Stimulated activated CD8-positive, alpha-beta memory T cell treated with anti-CD3 and anti-CD28 coated beads, Interleukin-7, amount 100 ng/mL, for 4 hours (primary cell): ENCODE data around the gene PDLIM1.

Experiments
- DNase-seq, 2 donors: peaks; one replicate each; pipeline ENCODE4 v3.0.0-alpha.2; 2020; ENCODE audit warnings: low read depth in 2 of 2

The PDLIM1 gene

DNA sequence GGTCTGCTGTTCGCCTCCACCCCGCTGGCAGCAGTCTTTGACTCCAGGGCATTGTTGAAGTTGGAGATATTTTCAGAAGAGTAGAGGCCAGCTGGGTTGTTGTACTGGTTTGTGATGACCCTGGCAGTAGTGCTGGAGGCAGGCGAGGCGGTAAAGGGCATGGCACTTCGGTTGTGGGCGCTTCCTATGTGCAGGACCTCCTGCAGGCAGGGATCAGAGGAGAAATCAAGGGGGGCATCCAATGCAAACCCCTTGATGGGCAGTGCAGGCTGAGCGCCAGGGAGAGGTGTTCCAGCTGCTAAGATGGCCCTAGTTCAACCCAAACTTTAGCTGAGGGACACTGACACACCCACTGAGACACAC is 27.0 kb downstream of the PDLIM1 start:
- DNase-seq, result no peak

DNA sequence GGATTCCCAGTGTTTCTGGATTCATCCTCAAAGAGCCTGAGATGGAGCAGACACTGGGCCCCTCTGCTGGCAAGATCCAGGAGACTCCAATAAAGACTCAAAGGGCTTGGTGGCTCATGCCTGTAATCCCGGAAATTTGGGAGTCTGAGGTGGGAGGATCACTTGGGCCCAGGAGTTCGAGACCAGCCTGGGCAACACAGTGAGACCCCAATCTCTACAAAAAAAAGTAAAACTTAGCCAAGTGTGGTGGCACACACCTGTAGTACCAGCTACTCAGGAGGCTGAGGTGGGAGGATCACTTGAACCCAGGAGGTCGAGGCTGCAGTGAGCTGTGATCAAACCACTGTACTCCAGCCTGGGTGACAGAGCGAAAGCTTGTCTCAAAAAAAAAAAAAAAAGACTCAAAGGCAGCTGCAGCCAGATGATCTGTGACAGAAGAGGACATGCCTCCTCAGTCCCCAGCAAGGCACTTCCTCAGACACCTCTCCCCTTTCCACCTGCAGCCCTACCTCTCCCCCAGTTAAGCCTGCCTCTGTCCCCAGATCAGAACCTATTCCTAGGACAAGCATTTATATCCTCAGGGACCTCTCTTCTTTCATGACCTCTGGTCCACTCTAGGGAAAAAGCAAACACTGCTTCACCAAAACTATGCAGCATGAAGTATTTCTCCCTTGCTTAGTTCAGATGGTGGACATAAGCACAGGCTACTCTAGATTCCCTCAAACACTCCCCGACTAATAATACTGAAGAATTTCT is 27.9 kb downstream of the PDLIM1 start:
- no peak for DNase-seq

DNA sequence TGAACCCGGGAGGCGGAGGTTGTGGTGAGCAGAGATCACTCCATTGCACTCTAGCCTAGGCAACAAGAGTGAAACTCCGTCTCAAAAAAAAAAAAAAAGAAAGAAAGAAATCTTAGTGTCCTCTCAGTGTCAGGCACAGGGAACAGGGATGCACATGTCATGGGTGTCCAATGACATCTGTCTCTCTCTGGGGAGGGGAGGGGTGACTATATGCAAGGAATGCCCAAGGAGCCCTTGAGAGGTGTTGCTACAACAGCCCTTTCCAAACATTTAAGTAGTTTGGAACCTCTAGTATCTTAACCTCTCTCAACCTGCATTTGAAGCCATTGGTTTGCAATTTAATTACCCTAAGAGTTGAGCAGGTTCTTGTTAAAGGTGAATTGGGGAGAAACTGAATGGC is 28.9 kb downstream of the PDLIM1 start:
- no peak for DNase-seq

DNA sequence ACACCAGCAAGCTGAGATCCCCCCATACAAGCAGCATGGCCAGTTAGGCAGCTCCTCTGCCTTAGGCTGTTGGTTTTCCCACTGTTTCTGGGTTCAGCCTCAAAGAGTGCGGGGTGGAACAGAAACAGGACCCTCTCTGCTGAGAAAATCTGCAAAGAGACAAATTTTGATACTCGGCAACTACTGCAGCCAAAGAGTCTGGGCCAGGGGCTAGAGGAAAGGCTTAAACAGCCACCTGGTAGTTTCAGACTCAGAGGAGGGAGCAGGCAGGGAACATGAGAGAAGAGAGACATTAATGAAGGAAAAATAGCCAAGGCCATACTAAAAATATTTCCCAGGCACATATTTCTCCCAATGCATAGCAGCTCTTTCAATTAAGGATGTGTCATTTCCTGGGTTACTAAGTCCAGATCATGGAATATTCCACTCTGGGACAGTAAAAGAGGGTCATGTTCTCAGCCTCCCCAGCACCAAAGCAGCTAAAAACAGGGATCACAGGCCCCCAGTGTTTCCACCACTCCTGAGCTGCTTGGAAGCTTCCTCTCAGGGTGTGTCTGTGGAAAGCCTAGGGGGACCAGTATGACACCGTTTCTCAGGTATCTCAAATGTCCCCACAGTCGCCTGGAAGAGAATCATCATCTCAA is 29.8 kb downstream of the PDLIM1 start:
- DNase-seq, result no peak

DNA sequence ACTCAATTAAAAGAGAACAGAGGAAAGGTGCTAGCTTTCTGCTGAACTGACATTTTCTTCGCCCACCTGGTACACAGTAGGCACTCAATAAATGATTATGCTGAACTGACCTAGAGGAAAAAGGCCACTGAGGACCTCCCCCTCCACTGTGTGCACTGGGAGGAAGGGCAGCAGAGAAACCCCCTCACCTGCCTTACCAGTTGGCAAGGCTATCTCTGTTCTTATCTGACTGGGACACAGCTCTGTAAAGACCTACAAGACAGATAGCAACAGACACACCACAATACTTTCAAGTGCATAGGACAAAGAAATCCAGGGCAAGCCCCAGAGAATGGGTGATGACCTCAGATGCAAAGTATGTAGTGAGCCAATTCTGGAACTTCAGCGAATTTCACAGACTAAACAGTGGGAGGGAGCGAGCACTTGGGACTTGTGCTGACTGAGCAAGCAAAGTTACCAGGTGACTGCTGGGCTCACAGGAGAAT is 30.4 kb downstream of the PDLIM1 start:
- no peak for DNase-seq

DNA sequence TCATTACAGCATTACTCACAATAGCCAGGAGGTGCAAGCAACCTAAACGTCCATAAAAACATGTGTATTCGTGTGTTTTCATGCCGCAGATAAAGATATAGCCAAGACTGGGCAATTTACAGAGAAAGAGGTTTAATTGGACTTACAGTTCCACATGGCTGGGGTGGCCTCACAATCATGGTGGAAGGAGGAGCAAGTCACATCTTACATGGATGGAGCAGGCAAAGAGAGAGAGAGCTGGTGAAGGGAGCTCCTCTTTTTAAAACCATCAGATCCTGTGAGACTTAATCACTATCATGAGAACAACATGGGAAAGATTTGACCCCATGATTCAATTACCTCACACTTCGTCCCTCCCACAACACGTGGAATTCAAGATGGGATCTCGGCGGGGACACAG is 33.0 kb downstream of the PDLIM1 start:
- no peak for DNase-seq

DNA sequence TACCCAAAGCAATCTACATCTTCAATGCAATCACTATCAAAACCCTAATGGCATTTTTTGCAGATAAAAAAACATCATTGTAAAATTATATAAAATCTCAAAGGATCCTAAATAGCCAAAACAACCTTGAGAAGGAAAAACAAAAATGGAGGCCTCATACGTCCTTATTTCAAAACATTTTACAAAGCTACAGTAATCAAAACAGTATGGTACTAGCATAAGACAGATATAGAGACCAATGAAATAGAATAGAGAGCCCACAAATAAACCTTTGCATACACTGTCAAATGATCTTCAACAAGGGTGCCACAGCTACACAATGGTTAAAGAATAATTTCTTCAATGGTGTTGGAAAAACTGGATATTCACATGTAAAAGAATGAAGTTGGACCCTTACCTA is 34.5 kb downstream of the PDLIM1 start:
- DNase-seq, result no peak

DNA sequence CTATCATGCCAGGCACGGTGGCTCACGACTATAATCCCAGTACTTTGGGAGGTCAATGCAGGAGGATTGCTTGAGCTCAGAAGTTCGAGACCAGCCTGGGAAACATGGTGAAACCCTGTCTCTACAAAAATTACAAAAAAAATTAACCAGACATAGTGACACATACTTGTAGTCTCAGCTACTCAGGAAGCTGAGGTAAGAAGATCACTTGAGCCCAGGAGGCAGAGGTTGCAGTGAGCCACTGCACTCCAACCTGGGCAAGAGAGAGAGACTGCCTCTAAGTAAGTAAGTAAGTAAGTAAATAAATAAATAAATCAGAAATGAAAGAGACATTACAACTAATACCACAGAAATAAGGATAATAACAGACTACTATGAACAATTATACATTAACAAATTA is 36.2 kb downstream of the PDLIM1 start:
- no peak for DNase-seq

DNA sequence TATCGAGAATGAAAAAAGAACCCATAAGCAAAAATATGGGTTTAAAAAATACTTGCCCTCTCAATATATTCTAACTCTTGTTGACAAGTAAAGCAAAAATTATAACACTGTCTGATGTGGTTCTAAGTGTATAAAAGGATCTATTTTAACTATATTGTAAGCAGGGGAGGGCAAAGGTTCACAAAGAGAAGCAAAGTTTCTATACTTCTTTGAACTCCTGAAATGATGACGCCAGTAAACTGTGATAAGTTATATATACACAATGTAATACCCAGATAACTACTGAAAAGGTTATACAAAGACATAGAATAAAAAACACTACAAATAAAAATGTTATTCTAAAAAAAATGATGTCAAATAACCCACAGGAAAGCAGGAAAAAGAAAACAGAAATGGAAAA is 37.1 kb downstream of the PDLIM1 start:
- no peak for DNase-seq

DNA sequence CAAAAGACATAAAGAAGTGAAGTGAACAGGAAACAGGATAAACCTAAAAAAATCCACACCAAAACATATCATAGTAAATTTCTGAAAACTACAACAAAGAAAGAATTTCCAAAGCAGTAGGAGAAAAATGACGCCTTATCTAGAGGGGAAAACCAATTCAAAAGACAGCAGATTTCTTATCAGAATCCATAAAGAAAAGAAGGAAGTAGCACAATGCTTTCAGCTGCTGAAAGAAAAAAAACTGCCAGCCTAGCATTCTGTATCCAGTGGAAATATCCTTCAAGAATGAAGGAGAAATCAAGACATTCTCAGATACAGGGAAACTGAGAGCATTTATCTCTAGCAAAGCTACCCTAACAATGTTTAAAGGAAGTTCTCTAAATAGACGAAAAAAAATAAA is 37.8 kb downstream of the PDLIM1 start:
- no peak for DNase-seq

DNA sequence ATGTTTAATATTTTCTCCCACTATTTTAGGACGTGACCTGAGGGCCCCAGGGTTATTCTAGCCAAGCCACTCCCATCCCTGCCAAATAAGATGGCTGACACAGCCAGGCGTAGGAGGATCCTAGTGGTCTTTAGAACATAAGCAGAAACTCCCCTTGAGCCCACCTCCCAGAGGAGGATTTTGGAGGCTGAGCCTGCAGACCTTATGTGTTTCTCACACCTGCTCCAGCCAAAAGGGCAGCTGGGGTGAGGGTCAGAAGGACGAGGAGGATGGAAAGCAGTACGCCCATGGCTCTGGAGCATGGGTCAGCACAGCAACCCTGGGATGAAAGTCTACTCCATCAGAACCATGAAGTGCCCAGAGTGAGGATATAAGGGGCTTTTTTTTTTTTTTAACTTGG is 39.9 kb downstream of the PDLIM1 start:
- no peak for DNase-seq

DNA sequence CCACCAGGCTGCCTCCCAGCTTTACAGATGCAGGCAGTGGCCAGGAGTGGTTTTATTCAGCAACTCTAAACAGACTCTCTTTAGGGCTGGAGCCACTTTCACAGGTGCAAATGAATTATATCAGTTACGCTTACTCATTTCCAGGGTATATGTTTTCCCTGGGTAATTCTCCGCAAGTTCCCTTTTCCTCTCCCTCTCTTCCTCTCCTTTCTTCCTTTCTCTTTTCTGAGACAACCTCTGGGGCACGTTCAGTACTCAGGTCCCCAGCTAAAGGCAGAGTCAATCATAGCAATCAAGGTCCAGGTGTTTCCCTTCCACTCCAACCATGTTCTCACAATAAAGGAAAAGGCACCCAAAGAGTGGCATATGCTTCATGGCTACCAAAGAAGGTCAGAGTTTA is 41.3 kb downstream of the PDLIM1 start:
- DNase-seq, result no peak

DNA sequence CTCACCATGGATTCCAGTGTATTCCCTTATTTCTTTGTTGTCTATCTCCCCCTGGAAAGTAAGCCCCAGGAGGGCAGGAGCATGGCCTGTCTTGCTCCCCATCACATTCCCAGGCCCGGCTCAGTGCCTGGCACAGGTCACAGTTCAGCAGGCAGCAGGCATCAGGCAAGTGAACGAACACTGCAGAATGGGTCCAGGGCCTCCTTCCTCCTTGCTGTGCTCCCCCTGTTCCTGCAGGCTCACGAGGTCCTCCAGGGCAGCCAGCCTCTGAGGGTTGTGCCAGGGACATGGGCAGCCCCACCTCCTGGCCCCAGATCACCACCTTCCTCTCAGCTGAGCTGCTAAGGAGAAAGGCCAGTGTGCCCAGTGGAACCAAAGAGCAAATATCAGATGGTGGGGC is 41.8 kb downstream of the PDLIM1 start:
- no peak for DNase-seq

DNA sequence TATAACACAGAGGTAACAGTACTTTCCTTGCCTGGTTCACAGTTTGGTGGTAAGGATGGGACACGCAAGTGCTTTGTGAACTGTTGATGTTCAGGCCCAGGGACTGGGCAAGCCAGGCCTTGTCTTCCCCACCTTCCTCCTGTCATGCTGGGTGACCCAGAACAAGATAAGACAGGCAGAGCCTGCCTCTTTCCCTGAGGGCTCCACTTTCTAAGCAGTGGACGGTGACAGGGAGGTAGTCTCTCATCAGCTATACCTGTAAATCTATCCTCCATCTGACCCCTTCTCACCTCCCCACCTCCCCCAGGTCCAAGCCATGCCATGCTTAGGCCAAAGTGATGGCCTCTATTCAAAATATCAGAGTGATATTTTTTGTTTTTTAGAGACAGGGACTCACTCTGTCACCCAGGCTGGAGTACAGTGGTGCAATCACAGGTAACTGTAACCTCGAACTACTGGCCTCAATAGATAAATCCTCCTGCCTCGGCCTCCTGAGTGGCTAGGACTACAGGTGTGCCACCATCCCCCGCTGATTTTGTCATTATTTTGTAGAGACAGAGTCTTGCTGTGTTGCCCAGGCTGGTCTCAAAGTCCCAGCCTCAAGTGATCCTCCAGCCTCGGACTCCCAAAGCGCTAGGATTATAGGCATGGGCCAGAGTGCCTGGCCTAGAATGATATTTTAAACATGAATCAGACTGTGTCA is 42.8 kb downstream of the PDLIM1 start:
- no peak for DNase-seq

DNA sequence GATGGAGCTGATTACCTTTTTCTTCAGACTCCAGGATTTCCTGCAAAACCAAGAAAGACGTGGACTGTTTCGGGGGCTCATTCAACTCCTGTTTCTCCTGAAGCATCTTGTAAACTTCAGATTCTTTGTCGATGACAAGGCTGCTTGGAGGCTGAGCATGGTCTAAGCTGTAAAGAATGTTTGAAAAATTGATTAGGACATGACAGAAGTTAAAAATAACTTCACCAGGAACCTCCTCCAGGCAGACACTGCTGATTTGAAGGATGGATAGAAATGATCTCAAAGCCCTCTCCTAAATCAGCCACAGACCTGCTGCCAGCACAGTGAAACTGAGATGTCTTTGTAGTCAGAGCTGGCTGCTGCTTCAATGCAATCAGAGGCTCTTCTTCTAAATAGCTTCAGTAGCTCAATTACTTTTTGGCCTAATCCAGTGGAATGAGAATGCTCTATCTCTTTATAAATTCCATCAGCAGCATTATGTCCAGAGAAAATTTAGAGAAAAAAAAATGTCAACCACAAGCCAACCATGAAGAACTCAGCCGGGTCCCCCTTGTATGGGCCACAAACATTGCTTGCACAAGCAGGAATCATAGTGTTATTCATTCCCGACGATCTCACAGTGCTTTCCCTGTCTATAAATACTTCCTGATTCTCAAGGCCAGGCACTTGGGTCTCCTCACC is 43.5 kb downstream of the PDLIM1 start:
- DNase-seq, result no peak

DNA sequence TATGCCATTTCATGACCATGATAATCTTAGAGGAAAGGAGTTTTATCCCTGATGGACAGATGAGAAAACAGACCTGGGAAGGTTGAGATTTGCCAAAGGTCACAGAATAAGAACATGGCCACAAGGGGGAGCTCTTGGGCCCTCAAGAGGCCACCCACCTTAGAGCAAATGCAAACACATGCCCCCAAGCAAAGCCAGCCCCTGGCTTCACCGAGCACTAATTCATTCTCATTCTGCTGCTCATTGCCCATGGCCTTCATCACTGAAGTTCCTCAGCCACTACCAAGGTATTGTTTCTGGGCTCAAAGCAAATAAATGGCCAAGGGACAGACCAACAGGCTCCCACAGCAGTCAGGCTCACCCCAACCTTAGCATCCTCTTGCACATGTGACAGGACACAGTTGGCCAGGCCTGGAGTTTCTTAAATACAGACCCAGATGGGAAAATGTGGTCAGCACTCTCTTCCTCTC is 44.2 kb downstream of the PDLIM1 start:
- peak; percentile 8 to 27 for DNase-seq

DNA sequence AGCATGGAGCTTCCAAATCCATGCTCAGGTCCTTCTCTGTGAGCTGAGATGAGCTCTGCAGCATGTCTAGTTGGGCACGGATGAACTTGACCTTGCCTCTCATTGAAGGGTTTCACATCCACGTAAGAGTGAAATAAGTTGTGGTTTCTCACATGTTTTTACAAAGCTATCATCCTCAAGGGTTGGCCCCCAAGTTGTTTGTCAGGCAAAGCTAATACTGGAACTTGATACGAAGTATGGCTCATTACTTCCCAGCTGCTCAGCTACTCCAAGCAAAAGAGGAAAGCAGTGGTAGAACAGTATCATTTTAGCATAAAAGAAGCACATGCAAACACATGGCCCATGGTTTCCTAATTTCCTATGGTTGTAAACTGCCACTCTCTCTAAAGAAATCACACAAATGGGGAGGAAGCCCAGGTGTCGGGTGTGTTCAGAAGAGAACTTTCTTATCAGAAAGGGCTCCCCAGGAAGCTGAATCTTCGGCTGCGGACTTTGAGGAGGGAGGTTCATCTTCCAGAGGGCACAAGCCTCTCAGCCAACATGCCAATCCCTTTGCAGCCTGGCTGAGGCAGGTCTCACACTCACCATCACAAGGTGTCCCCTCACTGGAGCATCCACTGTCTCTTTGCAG is 45.3 kb downstream of the PDLIM1 start:
- DNase-seq, result no peak

DNA sequence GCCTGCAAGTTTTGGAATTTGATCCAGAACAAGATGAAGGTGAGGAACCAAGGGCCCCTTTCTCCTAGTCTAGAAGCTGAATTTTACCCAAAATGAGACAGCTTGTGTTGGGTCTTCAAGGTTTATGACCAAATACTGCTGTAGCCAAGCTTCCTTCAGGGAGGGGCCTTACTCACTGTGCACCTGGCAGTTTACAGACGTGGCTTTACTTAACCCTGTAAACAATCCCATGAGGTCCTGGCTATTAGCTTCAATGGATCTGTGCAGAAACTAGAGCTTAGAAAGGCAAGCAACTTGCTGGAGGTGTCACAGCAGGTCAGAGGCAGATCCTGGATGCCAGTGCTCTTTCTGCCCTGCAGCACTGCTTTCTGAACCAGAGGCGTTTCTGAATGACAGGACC is 46.7 kb downstream of the PDLIM1 start:
- DNase-seq, result no peak

DNA sequence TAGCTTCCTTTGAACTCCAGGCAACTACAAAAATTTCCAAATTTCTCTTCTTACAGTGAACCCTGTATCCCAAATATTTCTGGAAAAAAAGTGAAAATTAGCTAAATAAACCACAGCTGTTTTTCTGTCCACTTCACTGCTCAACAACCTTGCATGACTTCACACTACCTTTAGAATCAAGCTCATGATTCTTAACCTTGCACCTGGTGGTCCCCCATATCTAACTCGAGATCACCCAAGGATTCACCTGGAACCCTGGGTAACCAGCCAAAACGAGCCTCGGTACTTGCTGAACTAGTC is 47.5 kb downstream of the PDLIM1 start:
- no peak for DNase-seq

DNA sequence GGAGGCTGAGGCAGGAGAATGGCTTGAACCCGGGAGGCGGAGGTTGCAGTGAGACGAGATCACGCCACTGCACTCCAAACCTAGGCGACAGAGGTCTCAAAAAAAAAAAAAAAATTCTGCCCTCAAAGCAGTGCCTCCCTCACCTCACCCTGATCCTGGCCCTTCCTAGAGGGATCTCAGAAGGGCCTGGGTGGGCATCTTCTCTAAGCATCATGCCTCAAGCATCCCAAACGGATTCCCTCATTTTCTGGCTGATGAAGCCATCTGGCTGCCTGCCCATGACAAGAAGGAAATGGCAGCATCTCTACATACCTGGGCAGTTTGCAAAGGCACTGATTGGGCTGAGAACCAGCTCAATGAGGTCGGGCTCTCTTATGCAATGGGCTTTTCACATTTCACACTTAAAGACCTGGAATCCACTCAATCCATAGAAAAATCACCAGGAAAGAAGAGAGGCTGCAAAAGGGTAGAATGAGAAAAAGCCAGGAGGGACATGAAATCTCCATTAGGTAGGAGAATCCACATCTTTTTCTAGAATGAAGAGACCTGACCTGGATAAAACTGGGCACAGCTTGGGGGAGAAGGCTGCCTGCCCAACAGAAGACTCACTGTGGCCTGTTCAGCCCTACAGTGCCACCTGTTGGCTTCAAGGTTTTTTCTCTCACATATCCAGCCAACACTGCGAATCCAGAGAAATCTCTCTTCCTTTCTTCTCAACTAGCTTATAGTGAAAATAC is 48.1 kb downstream of the PDLIM1 start:
- no peak for DNase-seq

DNA sequence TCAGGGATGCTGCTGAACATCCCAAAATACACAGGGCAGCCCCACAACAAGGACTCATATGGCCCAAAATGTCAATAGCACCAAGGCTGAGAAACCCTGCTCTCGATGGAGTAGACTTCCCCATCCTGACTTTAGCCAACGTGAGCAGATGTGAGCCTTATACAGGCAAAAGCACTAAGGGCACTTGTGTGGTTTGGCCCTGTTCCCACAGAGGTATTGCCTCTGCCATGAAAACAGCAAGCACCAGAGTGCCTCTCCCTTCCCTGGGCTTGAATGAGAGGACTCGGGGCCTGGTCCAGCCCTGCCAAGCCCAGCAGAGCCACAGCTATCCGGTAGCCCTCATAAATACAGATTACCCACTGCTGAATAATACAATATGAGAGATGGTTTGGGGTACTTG is 49.3 kb downstream of the PDLIM1 start:
- no peak for DNase-seq
